GM19351 (cell line): ENCODE data around the gene ULK2.
"Not testable (repeated sequence)": the region's sequence is repeated elsewhere in the genome, so short reads cannot be mapped to it uniquely, and the experiment has no call there.

ENCODE experiments used
- ATAC-seq: cut with Tn5 transposase; IDR thresholded peaks from one replicate; pipeline ENCODE4 v1.9.1; 2021; ENCODE audit warnings: mild to moderate bottlenecking, moderate library complexity; ENCODE audit not compliant: unreplicated experiment

The ULK2 gene

DNA sequence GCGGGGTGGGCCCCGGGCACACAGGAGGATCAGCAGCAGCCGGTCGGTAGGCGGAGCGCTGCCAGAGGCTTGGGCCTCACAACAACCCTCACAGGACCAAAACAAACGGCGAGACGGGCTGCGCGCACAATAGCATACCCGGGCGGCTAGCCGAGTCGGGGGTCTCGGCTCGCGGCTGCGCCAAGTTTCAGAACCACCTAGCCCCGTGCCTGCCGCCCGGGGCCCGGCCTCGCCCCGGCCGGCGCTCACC is 732 bp downstream of the ULK2 start:
- peak; percentile 63 for ATAC-seq

DNA sequence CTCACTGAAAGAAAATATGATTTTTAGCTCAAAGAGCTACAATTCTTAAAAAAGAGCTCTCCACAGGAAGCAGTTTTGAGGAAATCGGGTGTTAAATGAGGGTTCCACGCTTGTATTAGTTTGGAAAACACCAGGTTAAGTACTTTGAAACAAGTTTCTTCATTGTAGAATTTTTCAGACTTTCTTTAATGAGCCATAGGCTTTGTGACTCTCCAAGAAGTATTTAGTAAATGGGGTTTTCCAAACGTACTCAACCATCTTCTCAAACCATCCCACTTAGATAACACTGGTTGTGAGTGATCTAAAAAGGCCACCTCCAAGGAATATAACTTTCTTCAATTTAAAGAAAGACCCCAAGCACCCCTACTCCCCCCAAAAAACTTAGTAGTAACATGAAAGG is 2.7 kb downstream of the ULK2 start:
- no peak for ATAC-seq

DNA sequence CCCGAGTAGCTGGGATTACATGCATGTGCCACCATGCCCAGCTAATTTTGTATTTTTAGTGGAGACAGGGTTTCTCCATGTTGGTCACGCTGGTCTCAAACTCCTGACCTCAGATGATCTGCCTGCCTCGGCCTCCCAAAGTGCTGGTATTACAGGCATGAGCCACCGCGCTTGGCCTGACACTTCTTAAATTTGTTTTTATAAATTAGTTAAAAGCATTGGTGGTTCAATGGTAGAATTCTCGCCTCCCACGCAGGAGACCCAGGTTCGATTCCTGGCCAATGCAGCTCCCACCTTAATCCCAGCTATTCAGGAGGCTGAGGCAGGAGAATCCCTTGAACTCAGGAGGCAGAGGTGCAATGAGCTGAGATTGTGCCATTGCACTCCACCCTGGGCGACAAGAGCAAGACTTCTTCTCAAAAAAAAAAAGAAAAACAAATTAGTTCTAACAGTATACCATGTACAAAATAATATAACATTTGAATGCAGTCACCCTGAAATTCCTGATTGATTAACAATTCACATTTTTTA is 7.0 kb downstream of the ULK2 start:
- ATAC-seq = not testable (repeated sequence)

DNA sequence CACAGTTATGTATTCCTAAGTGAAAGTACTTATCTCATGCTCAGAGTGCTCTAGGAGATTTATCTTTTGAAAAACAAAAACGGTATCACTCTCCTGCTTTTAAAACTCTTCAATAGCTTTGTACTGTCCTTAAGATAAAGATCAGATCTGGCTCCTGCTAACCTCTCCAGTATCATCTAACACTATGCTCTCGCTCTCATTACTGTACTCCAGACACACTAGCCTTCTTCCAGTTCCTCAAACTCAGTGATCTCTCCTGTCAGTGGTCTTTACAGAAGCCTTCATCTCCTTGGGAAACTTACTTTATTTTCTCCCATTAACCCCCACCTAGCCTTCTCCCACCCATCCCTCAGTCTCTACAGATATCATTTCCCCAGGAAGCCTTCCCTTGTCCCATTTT is 10.1 kb downstream of the ULK2 start:
- ATAC-seq = no peak

DNA sequence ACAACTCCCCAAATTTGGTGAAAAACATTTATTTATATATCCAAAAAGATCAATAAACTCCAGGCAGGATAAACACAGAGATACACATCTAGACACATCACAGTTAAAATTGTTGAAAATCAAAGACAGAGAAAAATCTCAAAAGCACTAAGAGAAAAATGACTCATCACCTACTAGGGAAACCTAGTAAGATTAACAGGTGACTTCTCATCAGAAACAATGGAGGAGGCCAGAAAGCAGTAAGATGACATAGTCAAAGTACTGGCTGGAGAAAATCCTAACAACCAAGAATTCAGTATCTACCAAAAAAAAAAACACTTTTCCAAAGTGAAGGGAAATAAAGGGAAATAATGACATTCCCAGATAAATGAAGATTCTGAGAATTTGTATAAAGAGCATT is 33.8 kb downstream of the ULK2 start:
- ATAC-seq = no peak

DNA sequence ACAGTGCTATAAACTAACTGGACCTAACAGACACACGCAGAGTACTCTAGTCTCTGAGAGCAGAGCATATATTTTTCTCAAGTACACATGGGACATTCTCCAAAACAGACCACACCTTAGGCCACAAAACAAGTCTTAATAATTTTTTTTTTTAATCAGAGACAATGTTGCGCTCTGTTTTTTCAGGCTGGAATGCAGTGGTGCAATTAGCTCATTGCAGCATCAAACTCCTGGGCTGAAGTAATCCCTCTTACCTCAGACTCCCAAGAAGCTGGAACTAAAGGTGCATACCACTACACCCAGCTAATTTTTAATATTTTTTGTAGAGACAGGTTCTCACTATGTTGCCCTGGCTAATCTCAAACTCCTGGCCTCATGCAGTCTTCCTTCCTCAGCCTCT is 37.7 kb downstream of the ULK2 start:
- no peak for ATAC-seq

DNA sequence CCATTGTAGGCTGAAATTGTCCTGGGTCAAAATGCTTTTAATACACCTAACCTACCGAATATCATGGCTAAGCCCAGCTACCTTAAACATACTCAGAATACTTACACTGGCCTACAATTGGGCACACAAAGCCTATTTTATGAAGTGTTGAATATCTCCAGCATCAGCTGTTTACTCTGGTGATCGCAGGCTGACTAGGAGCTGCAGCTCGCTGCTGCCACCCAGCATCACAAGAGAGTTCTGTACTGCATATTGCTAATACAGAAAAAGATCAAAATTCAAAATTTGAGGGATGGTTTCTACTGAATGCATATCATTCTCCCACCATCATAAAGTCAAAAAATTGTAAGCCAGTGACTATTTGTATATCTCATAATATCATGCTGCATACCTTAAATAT is 55.3 kb downstream of the ULK2 start:
- ATAC-seq = no peak

DNA sequence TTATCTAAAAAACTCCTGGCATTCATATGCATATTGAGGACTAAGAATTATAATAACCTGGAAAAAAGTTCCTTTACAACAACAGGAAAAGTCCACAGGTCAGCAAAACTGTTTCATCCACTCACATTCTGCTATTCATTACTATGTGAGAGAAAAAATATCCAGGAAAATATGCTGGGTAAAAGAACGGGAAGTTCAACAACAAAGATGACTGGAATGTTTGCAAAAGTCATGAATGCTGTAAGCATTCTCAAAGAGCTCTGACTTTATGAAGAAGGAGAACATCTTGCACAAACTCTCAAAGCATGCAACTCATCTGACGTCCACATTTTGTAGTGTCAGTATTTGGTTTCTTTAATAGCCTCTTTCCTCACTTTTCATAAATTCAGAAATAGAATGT is 62.7 kb downstream of the ULK2 start:
- ATAC-seq = no peak

DNA sequence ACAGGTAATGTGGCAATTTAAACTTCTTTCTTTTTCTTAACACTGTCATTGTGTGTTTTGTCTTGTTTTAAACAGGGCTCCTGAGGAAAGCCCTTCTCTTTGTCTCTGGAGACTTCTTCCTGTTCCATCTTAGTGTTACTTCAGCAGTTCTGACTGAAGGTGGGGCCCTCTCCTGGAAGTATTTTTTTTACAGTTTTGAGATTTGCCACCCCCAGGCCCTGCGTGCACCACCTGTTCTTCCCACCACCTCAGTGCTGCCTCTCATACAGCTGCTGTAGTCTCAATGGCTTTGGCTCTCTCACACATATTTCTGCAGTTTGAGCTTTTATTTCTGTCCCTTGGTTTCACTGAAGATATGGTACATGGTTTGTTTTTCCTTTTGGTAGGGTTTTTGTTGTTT is 67.2 kb downstream of the ULK2 start:
- ATAC-seq = no peak

DNA sequence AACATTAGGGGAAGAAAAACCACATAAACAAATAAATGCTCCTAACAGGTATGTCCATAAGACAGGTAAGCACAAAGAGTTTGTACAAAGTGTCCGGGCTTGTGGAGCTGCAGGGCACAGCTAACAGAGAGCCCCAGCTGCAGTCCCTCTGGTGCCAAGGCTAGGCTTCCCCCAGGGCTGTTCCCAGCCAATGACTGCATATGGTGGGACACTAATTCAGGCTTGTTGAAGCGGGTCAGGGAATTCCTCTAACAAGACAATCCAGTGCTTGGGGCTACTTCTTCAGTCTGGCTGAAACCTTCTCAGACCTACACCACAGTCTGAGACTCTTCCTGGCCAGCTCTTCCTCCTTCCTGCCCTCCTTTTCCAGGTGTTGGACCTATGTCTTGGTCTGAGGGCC is 67.9 kb downstream of the ULK2 start:
- ATAC-seq = no peak

DNA sequence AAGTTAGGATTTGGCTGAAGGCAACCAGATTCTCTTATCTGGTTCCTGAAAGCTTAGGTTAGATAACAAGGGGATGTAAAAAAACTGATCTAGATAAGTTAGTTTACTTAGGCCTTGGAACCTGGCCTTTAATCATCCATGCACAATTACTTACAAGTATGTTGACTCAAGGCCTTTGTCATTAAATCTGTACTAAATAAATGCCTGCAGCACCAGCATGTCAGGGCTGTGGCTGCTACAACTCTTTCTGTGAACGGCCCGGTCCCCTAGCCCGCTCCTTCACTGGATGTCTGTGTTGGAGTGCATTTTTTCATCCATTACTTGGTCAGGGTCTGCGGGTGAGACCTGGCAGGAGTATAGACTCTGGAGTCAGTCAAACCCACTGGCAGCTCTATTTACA is 71.3 kb downstream of the ULK2 start:
- no peak for ATAC-seq

DNA sequence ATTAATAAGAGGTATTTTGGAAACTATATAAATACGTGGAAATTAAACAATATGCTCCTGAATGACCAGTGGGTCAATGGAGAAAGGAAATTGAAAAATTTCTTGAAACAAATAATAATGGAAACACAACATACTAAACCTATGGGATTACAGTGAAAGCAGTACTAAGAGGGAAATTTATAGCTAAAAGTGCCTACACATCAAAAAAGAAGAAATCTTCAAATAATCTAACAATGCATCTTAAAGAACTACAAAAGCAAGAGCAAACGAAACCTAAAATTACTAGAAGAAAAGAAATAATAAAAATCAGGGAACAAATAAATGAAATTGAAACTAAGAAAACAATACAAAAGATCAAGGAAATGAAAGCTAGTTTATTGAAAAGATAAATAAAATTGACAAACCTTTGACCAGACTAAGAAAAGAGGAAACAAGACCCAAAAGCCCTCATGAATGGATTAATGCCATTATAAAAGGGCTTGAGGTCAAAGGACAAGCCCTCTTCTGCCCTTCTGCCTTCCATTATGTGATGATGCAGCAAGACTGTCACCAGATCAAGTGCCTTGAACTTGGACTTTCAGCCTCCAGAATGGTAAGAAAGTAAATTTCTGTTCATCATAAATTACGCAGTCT is 75.7 kb downstream of the ULK2 start:
- no peak for ATAC-seq

DNA sequence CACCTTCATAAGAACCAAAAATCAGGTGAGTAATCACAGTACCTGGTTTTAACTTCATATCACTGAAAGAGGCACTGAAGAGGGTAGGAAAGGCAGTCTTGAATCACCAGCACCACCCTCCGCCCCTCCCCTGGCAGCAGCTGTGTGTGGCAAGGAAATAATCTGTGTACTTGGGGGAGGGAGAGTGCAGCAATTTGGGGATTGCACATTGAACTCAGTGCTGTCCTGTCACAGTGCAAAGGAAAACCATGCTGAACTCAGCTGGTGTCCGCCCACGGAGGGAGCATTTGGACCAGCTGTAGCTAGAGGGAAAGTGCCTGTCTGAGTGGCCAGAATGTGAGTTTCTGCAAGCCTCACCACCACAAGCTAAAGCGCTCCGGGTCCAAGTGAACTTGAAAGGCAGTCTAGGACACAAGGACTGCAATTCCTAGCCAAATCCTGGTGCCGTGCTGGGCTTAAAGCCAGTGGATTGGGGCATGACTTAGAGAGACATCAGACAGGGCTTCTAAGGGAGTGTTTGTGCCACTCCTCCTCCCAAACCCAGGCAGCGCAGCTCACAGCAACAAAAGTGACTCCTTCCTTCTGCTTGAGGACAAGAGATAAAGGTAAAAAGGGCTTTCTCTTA is 79.9 kb downstream of the ULK2 start:
- no peak for ATAC-seq

DNA sequence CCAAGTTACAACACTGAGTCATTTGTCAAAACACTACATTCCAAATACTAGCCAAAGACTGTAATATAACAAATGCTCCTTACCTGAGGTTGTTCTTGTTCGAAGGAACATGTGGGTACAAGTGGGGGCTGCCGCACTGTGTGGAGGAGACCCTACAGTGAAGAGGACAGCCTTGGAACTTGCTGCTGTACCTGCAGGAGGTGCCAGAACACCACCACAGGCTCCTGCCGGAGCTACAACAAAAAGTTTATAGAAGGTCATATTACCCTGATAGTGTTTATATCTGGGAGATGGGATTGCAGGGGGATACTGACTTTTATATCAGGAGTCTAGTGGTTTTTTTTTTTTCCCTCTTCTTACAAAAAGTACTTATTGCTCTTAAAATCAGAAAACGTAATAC is 81.9 kb downstream of the ULK2 start:
- no peak for ATAC-seq

DNA sequence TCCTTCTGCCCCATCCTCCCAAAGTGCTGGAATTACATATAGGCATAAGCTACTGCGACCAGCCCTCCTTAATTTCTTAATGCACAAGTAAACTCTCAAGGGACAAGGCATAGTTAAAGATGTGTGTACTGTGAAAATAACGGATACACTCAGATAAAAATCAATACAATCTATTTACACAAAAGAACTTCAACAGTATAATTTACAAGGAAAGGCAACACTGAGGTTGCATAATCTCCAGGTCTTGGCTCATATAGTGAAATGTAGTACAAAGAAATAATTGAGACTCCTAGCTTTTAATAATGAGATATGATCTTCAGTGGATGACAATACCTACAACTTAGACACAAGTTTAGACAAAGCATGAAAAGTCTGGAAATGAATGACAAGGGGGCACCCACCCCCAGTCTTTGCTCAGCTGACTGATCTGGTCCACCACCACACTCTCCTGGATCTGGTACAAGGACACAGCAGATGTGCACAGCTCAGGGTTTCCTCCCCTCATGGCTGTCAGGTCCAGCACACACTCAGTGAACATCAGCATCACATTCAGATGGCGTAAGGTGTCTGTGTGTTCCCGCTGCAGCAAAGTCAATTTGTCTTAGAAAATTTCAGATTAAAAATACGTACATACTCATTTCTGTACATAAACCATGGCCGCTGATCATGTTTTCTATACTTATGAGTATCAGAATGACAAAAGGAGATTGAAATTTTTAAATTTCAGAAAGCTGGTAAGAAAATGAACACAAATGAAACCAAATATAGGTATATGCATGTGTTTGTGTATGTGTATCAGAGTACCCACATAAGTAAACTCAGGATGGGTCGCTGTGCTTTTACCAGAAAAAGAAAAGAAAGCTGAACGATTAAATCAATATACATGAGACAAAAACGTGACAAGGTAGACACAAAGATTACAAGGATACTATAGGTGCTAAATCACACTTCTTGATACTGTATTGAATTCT is 86.0 kb downstream of the ULK2 start:
- no peak for ATAC-seq

DNA sequence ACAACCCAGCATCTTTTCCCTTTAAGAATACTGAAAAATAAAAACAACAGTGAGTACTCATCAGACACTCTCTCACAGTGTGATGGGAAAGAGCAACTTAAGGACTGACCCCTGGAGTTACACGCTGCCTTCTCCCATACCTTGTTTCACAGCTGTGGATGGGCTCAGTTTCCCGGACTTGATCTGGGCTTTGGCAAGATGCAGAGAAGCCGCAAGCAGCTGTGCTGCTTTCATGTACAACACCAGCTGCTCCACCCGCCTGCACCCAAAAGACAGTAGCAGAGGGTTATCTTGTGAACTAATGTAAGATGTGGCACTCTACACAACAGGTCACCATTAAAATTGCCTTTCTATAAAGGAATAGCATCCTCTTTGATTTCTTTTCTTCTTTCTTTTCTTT is 86.9 kb downstream of the ULK2 start:
- ATAC-seq = no peak

DNA sequence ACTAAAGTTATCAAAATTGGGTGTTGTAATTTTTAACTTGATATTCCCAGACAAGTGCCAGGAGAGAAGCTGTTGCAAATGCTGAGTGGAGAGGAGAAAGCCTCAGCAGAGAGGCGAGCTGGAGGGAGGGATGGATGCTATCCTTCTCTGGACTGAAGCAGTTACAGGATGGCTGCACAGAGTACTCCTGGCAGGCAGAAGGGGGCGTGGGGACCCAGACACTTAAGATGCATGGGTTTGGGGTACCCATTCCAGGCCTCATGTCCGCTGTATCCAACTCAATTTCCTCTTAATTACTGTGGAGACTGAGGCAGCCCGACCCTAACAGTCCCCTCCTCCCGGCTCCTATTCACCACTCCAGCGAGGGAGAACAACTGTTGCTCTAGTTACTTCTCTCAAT is 94.2 kb downstream of the ULK2 start:
- no peak for ATAC-seq

DNA sequence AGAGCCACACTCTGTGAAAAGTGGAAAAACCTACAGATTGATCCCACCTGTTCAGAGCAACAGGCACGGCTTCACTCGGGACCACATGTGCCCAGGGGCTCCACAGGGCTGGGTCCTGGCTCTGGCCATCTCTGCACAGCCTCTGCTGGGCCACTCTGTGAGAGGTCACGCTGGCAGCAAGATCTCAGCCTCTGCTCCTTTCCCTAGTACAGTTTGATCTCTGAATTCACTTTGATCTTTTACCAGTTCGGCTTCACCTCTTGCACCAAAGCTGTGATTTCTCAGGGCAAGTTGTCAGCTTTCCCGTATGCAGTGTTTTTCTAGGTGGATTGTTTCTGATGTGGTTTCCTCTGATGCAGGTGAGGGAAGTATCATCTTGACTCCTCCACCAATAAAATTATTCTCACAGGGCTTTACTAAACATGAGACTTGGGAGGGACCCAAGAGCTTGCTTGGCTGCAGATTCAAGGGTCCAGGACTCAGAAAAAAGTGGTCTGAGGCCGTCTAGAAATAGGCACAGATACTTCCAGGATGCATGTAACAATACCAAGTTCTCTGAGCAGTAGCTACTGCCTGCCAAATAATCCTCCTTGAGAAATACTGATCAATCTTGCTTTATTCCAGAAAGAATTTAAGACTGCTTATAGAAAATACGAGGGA is 95.6 kb downstream of the ULK2 start:
- ATAC-seq = no peak

DNA sequence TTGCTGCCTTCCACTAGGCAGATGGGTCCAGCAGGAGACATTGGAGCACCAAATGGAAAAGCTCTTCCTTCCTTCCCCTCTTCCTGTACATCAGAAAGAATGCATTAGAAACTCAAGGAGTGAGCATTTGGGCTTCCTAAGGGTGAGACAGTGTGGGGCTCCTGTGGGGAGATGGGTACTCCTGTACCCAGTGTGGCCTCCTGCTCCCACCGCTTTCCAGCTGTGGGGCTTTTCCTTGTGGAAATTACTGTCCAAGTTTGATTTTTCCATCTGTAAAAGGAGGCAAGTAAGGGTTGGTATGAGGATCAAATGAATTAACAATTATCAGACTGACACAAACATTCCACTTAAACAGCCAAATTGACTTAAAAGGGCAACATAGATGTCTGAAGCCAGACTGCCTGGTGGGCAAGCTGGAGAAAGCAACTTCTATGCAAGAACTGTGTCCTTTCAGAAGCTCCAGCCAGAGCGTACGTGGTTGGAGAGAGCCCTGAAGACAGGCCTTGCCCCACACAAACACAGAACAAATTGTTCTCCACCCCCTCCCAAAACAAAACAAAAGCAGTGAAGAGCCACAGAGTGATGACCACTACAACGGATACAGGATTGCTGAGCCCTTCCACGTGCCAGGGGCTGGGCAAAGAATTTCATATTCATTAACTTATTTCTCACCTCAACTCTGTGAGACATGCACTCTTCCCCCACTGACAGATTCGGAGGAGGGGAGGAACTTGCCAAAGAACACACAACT is 96.6 kb downstream of the ULK2 start:
- ATAC-seq = no peak

DNA sequence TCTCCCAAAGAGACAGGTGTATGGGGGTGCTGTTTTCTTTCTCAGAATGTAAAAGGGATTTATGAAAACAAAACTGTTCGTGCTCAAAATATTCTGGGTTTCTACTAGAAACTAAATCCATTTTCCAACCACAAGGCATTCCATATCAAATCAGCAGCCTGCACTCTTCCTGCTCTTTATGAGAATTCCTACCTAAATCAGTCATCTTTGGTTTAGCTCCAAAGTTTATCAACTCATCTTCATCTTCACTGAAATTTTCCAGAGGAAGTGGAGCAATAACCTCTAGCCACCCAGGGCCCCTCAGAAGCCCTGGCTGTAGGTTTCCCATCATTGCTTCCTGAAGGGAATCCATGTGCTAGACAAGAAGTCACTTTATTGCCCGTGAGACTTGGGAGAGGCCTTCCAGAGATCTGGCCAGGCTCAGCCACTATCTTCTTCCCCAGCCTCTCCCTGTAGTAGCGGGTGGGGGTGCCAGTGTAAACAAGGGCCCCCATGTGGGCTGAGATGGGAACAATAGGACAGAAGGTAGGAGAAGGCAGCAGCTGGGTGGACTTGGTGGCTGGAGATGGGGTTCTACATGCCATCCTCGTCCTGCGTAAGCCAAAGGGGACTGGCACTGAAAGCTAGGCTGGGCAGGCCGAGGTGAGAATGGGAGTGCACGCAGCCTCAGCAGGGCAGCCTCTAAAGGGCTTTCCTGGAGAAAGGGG is 97.6 kb downstream of the ULK2 start:
- ATAC-seq = no peak
